GM18520 (cell line): ENCODE data around the gene MOSPD2.

Experiments used
- ATAC-seq: cut with Tn5 transposase; IDR thresholded peaks from one replicate; pipeline ENCODE4 v1.9.1; 2021; ENCODE audit not compliant: unreplicated experiment

The MOSPD2 gene

GRCh38 chrX:14913241-14913640 lies 40.0 kb downstream of the MOSPD2 start:
- ATAC-seq = no peak

GRCh38 chrX:14915596-14915995 lies 42.4 kb downstream of the MOSPD2 start:
- no peak for ATAC-seq

GRCh38 chrX:14916017-14916674 lies 42.9 kb downstream of the MOSPD2 start:
- ATAC-seq = no peak

- no peak for ATAC-seq
Measured at GRCh38 chrX:14919407-14919806, 46.2 kb downstream of the MOSPD2 start.

- ATAC-seq = no peak
Measured at GRCh38 chrX:14920196-14920595, 47.0 kb downstream of the MOSPD2 start.

GRCh38 chrX:14922437-14922836 lies 49.2 kb downstream of the MOSPD2 start:
- no peak for ATAC-seq

GRCh38 chrX:14923761-14924160 lies 50.5 kb downstream of the MOSPD2 start:
- no peak for ATAC-seq

- ATAC-seq = no peak
Measured at GRCh38 chrX:14926471-14926870, 53.2 kb downstream of the MOSPD2 start.

- ATAC-seq = no peak
Measured at GRCh38 chrX:14927401-14927800, 54.2 kb downstream of the MOSPD2 start.

GRCh38 chrX:14930663-14931062 lies 57.4 kb downstream of the MOSPD2 start:
- no peak for ATAC-seq

- ATAC-seq = no peak
Measured at GRCh38 chrX:14932136-14932535, 58.9 kb downstream of the MOSPD2 start.

GRCh38 chrX:14934423-14934822 lies 61.2 kb downstream of the MOSPD2 start:
- ATAC-seq = no peak

- ATAC-seq = no peak
Measured at GRCh38 chrX:14936561-14936960, 63.3 kb downstream of the MOSPD2 start.

- no peak for ATAC-seq
Measured at GRCh38 chrX:14939644-14940043, 66.4 kb downstream of the MOSPD2 start.

- ATAC-seq = no peak
Measured at GRCh38 chrX:14941301-14941700, 68.1 kb downstream of the MOSPD2 start.

GRCh38 chrX:14942341-14942740 lies 69.1 kb downstream of the MOSPD2 start:
- no peak for ATAC-seq

GRCh38 chrX:14943962-14944361 lies 70.7 kb downstream of the MOSPD2 start:
- no peak for ATAC-seq

- no peak for ATAC-seq
Measured at GRCh38 chrX:14946606-14947155, 73.5 kb downstream of the MOSPD2 start.

GRCh38 chrX:14948691-14949090 lies 75.5 kb downstream of the MOSPD2 start:
- ATAC-seq = no peak

- ATAC-seq = no peak
Measured at GRCh38 chrX:14956813-14957582, 83.8 kb downstream of the MOSPD2 start.

- ATAC-seq = no peak
Measured at GRCh38 chrX:14963447-14964236, 90.4 kb downstream of the MOSPD2 start.

GRCh38 chrX:14964500-14964899 lies 91.3 kb downstream of the MOSPD2 start:
- no peak for ATAC-seq
